Upper lobe of left lung (tissue), 6 donors: ENCODE measurements around the gene RAB38. TPM values are rescaled to one million over a fixed set of nuclear protein-coding genes. Genes with fewer than 3 reads are reported as not detected.

Source experiments
- ATAC-seq, 2 donors: fragments of 200-7000 bp; cut with Tn5 transposase; one replicate each; pipeline ENCODE4 v1.9.1; 2022; ENCODE audit warnings: mild to moderate bottlenecking in 2 of 2, moderate library complexity in 2 of 2; ENCODE audit not compliant: low FRiP score in 2 of 2
- DNase-seq, 2 donors: peaks; one replicate each; pipeline ENCODE4 v3.0.0-alpha.2; 2019 to 2020
- H3K27ac ChIP-seq, 4 donors: fragments of 200-600 bp; sonication (generic); one replicate each; pipeline ENCODE4 v1.5.1; 2016 to 2019
- H3K27me3 ChIP-seq, 4 donors: fragments of 200-600 bp; sonication (generic); one replicate each; pipeline ENCODE4 v1.5.1; 2017 to 2019
- H3K36me3 ChIP-seq, 4 donors: fragments of 200-600 bp; sonication (generic); one replicate each; pipeline ENCODE4 v1.5.1; 2016 to 2019
- H3K4me1 ChIP-seq, 4 donors: fragments of 200-600 bp; sonication (generic); one replicate each; pipeline ENCODE4 v1.5.1; 2018 to 2019
- H3K4me3 ChIP-seq, 4 donors: fragments of 200-600 bp; sonication (generic); one replicate each; pipeline ENCODE4 v1.5.1; 2017 to 2019; ENCODE audit warnings: mild to moderate bottlenecking in 2 of 4, moderate library complexity in 1 of 4
- H3K9me3 ChIP-seq, 4 donors: fragments of 200-600 bp; sonication (generic); one replicate each; pipeline ENCODE4 v1.5.1; 2018 to 2019
- EP300 ChIP-seq, 4 donors: sonication (generic); formaldehyde crosslinking; IDR thresholded peaks; one replicate each; pipeline ENCODE4 v1.5.1; 2017; ENCODE audit warnings: antibody characterized with exemption in 4 of 4, control low read depth in 2 of 4
- POLR2A ChIP-seq, 4 donors: fragments of 450-650 bp; IDR thresholded peaks; one replicate each; pipeline ENCODE4 v1.5.1; 2016 to 2017; ENCODE audit warnings: antibody characterized with exemption in 4 of 4, mild to moderate bottlenecking in 2 of 4
- POLR2AphosphoS5 ChIP-seq, 2 donors: sonication (generic); formaldehyde crosslinking; IDR thresholded peaks; one replicate each; pipeline ENCODE4 v1.5.1; 2017; ENCODE audit warnings: antibody characterized with exemption in 2 of 2
- WGBS, 2 donors: methylation state at CpG; one replicate each; pipeline ENCODE4 v1.1.5; 2017 to 2018; 5-methylcytosine and 5-hydroxymethylcytosine counted together
- total RNA-seq, 6 donors: library from RNA; depleted of rRNA in 4 of 6; stranded (reverse); fragments of >200 nt in 4 of 6; gene quantifications; one replicate each; pipeline versions ENCODE4 v1.1.0 to v1.2.1, GENCODE V29; 2016 to 2021
- TF ChIP-seq, protein P1 (sequence below), 6 experiments: fragments of 450-650 bp in 4 of 6; fragments of 200-600 bp in 2 of 6; sonication (generic) in 2 of 6; IDR thresholded peaks; one replicate each; pipeline ENCODE4 v1.5.1; 2016 to 2019; ENCODE audit warnings: antibody characterized with exemption in 6 of 6
- donor health status: DM: no; HTN: no; CAD: no; lungs with moderate emphysema.
- donor health status: DM: no; HTN: yes; CAD: no; lungs with severe emphysema.

RAB38 gene
- total RNA-seq, 6 donors from 2014 or later = 6.3 to 10.6 (median 7.1) TPM; not detected in 1

DNA sequence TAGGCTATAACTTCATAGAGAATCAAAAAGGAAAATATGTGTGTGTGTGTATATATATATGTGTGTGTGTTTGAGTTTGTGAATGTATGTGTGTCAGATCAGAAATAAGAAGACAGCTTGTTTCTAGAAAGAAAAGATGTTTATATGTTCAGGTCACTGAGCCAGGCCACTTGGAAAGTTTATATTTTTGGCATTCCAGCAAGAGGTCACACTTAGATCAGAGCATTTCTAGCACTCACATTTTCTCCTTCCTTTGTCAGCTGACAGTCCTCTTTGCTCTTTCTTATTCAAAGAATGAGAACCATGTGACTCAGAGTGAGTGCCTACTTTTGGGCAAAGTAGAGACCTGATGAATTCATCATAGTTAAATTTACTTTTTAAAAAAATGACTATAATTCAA lies 22.9 kb downstream of the RAB38 start:
- ATAC-seq (no peak), DNase-seq (no peak)
- Histone ChIP-seq H3K4me1 (no peaks in the 10 kb centered on the region), H3K36me3 (no peaks in the 10 kb centered on the region), H3K9me3 (peaks cover 0 to 10% (median 2%) of the 10 kb centered on the region in 4 donors), H3K27me3 (no peaks in the 10 kb centered on the region), H3K4me3 (no peak overlapping the region), H3K27ac (no peak overlapping the region)
- no peak for TF ChIP-seq POLR2AphosphoS5 (IDR thresholded peaks at IDR 0.05)
- TF ChIP-seq, protein P1, sequence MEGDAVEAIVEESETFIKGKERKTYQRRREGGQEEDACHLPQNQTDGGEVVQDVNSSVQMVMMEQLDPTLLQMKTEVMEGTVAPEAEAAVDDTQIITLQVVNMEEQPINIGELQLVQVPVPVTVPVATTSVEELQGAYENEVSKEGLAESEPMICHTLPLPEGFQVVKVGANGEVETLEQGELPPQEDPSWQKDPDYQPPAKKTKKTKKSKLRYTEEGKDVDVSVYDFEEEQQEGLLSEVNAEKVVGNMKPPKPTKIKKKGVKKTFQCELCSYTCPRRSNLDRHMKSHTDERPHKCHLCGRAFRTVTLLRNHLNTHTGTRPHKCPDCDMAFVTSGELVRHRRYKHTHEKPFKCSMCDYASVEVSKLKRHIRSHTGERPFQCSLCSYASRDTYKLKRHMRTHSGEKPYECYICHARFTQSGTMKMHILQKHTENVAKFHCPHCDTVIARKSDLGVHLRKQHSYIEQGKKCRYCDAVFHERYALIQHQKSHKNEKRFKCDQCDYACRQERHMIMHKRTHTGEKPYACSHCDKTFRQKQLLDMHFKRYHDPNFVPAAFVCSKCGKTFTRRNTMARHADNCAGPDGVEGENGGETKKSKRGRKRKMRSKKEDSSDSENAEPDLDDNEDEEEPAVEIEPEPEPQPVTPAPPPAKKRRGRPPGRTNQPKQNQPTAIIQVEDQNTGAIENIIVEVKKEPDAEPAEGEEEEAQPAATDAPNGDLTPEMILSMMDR (IDR thresholded peaks at IDR 0.05) = no peak

DNA sequence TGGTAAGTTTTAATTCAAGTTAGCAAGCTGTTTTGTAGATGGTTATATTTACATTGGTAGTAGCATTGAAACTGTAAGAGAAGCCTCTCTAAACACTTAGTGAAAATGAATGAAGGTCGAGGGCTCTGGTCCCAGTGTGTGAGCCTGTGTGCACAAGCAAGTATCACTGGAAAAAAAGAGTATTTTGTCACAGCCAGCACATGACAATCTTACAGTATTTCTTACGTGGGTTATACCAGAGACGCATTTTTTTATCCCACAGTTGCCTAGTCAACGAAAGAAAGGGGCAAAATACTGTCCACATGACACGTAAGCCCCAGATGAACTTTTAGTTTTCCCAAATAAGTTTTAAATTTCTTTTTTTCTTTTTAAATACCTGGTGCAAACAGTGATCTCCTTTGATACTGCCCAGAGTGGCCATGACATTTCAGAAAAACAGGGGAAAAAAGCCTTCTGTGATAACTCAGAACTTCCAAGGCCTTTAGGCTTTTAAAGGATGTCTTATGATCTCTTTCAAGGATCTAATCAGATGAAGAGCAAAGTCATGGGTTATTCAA lies 23.5 kb downstream of the RAB38 start:
- no peak for DNase-seq
- 74 to 80% methylated on average over 5 of the region's 5 CpGs for WGBS, 2 donors
- Histone ChIP-seq H3K9me3 (peaks cover 0 to 10% (median 2%) of the 10 kb centered on the region in 4 donors), H3K27ac (no peak overlapping the region), H3K4me1 (no peaks in the 10 kb centered on the region), H3K36me3 (no peaks in the 10 kb centered on the region), H3K4me3 (no peak overlapping the region), H3K27me3 (no peaks in the 10 kb centered on the region)
- TF ChIP-seq POLR2AphosphoS5 (IDR thresholded peaks at IDR 0.05) = no peak
- TF ChIP-seq, protein P1 (IDR thresholded peaks at IDR 0.05) = no peak
- no peak for TF ChIP-seq EP300 (IDR thresholded peaks at IDR 0.05)
- no peak for TF ChIP-seq POLR2A (IDR thresholded peaks at IDR 0.05)
- ATAC-seq = no peak

DNA sequence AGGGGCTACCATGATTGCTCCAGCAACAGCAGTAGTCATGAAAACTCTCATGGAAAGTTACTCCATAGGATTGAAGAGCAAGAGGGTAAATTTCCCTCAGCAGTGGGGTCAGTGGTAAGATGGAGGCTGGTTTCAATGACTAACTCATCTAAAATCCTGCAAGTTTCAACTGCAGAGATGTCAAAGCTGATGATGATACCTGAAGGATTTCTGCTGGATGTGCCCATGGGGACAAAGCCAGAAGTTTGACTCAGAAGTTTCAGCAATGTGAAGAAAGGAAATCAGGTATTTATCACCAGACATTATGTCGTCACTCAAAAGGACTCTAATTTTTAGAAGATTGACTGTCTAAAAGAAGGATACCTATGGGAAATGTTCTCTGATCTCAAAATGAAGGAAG lies 29.1 kb downstream of the RAB38 start:
- TF ChIP-seq POLR2AphosphoS5 (IDR thresholded peaks at IDR 0.05) = no peak
- TF ChIP-seq, protein P1 (IDR thresholded peaks at IDR 0.05) = no peak
- no peak for TF ChIP-seq EP300 (IDR thresholded peaks at IDR 0.05)
- TF ChIP-seq POLR2A (IDR thresholded peaks at IDR 0.05) = no peak
- WGBS, 2 donors = 85 to 95% methylated on average over 1 of the region's 1 CpG

DNA sequence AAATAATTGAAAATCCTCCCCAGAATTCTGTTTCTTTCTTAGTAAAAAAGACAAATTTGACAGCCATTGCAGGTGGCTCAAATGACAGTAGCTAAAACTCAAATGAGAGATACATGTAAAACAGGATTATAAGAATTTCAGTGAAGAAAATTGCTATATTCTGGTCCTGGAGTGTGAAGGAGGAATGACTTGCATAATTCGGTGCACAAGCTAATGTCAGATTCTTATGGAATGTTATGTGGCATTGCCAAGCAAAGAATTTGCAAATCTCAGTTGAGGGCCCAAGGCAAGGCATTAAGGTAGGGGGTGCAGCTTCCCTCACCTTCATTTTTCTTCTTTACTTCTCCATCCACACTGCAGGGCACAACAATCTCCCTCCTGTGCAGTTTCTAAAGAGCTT lies 35.4 kb downstream of the RAB38 start:
- Histone ChIP-seq H3K27ac (no peak overlapping the region), H3K27me3 (no peaks in the 10 kb centered on the region), H3K4me1 (no peaks in the 10 kb centered on the region), H3K4me3 (no peak overlapping the region), H3K36me3 (no peaks in the 10 kb centered on the region), H3K9me3 (no peaks in the 10 kb centered on the region)
- no peak for DNase-seq
- no peak for TF ChIP-seq EP300 (IDR thresholded peaks at IDR 0.05)
- no peak for TF ChIP-seq POLR2AphosphoS5 (IDR thresholded peaks at IDR 0.05)
- TF ChIP-seq, protein P1 (IDR thresholded peaks at IDR 0.05) = no peak
- no peak for TF ChIP-seq POLR2A (IDR thresholded peaks at IDR 0.05)
- ATAC-seq = no peak
- WGBS, 2 donors = 37 to 48% methylated on average over 1 of the region's 1 CpG

More for the DNA sequence above, 29.1 kb downstream of the RAB38 start:
- Histone ChIP-seq H3K27me3 (no peaks in the 10 kb centered on the region), H3K4me1 (no peaks in the 10 kb centered on the region), H3K27ac (no peak overlapping the region), H3K36me3 (no peaks in the 10 kb centered on the region), H3K4me3 (no peak overlapping the region), H3K9me3 (no peaks in the 10 kb centered on the region)
- DNase-seq (no peak), ATAC-seq (no peak)

DNA sequence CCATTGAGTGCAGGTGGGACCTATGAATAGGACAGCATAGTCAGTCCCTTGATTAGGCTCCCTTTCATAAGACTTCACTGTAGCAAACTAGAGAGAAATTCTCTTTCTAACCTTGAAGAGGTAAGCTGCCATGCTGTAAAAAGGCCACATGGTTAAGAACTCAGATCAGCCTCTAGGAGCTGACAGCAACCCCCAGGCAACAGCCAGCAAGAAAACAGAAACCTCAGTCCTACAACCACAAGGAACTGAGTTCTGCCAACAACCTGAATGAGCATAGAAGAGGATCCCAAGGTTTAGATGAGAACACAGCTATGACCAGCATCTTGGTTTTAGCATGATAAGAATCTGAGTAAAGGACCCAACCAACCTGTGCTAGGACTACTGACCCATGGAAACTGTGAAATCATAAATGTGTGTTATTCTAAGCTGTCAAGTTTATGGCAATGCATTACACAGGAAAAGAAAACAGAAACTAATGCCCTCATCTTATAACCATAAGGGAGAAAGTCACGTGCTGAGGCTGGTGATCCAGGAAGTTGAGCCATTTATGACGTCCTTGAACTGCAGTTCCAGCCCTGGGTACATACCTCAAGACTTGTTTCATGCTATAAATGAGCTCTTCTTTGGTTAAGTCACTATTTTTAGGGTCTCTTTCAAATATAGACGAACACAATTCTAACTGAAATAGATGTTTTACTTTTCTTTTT lies 43.3 kb downstream of the RAB38 start:
- TF ChIP-seq, protein P1 (IDR thresholded peaks at IDR 0.05) = no peak
- TF ChIP-seq POLR2A (IDR thresholded peaks at IDR 0.05) = no peak
- TF ChIP-seq POLR2AphosphoS5 (IDR thresholded peaks at IDR 0.05) = no peak
- TF ChIP-seq EP300 (IDR thresholded peaks at IDR 0.05) = no peak
- 72 to 74% methylated on average over 3 of the region's 3 CpGs for WGBS, 2 donors

More for the DNA sequence above, 43.3 kb downstream of the RAB38 start:
- Histone ChIP-seq H3K36me3 (no peaks in the 10 kb centered on the region), H3K4me3 (no peak overlapping the region), H3K27ac (no peak overlapping the region), H3K27me3 (no peaks in the 10 kb centered on the region), H3K9me3 (peaks cover 0 to 5% (median 3%) of the 10 kb centered on the region in 4 donors), H3K4me1 (no peaks in the 10 kb centered on the region)
- no peak for DNase-seq
- no peak for ATAC-seq
